Measurements from ENCODE around the gene GIMAP8.

The GIMAP8 gene

DNA sequence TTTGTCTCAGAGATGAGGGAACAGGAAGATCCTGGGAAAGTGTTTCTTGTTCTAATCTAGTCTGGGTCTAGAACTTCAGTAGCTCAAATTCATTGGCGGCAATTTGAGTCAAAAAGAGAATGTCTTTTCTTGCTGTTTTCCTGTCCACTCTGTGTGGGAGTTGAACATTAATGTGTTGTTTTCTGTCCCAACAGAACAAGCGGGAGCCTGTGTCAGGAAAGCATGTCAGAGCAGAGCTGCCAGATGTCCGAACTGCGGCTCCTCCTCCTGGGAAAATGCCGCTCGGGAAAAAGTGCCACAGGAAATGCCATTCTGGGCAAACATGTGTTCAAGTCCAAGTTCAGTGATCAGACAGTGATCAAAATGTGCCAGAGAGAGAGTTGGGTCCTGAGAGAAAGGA lies 16.0 kb downstream of the GIMAP8 start:
- Histone ChIP-seq H3K4me3 (ENCODE audit: low read depth, low read length) (no peak overlapping the region), H3K27ac (ENCODE audit: extremely low read depth, low read depth, low read length) (no peak overlapping the region), H3K4me1 (ENCODE audit: control insufficient read depth, insufficient read depth, low read length) (no peaks in the 10 kb centered on the region), H3K36me3 (ENCODE audit: control insufficient read depth in 2 of 2, insufficient read depth in 1 of 2, low read length in 2 of 2) (no peaks in the 10 kb centered on the region), H3K9me3 (ENCODE audit: control insufficient read depth, insufficient read depth, low read depth, low read length) (no peaks in the 10 kb centered on the region)
- CTCF ChIA-PET, result no interaction called here
- POLR2A ChIA-PET, result no interaction called here
- TF ChIP-seq, protein P1, sequence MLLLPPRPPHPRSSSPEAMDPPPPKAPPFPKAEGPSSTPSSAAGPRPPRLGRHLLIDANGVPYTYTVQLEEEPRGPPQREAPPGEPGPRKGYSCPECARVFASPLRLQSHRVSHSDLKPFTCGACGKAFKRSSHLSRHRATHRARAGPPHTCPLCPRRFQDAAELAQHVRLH (tag by site-specific recombination; IDR thresholded peaks at IDR 0.05), result no peak
- TF ChIP-seq SCRT1 (tag by site-specific recombination; IDR thresholded peaks at IDR 0.05; ENCODE audit: borderline replicate concordance), result no peak
- no peak for TF ChIP-seq ZNF121 (tag by site-specific recombination; IDR thresholded peaks at IDR 0.05)
- TF ChIP-seq, protein P2, sequence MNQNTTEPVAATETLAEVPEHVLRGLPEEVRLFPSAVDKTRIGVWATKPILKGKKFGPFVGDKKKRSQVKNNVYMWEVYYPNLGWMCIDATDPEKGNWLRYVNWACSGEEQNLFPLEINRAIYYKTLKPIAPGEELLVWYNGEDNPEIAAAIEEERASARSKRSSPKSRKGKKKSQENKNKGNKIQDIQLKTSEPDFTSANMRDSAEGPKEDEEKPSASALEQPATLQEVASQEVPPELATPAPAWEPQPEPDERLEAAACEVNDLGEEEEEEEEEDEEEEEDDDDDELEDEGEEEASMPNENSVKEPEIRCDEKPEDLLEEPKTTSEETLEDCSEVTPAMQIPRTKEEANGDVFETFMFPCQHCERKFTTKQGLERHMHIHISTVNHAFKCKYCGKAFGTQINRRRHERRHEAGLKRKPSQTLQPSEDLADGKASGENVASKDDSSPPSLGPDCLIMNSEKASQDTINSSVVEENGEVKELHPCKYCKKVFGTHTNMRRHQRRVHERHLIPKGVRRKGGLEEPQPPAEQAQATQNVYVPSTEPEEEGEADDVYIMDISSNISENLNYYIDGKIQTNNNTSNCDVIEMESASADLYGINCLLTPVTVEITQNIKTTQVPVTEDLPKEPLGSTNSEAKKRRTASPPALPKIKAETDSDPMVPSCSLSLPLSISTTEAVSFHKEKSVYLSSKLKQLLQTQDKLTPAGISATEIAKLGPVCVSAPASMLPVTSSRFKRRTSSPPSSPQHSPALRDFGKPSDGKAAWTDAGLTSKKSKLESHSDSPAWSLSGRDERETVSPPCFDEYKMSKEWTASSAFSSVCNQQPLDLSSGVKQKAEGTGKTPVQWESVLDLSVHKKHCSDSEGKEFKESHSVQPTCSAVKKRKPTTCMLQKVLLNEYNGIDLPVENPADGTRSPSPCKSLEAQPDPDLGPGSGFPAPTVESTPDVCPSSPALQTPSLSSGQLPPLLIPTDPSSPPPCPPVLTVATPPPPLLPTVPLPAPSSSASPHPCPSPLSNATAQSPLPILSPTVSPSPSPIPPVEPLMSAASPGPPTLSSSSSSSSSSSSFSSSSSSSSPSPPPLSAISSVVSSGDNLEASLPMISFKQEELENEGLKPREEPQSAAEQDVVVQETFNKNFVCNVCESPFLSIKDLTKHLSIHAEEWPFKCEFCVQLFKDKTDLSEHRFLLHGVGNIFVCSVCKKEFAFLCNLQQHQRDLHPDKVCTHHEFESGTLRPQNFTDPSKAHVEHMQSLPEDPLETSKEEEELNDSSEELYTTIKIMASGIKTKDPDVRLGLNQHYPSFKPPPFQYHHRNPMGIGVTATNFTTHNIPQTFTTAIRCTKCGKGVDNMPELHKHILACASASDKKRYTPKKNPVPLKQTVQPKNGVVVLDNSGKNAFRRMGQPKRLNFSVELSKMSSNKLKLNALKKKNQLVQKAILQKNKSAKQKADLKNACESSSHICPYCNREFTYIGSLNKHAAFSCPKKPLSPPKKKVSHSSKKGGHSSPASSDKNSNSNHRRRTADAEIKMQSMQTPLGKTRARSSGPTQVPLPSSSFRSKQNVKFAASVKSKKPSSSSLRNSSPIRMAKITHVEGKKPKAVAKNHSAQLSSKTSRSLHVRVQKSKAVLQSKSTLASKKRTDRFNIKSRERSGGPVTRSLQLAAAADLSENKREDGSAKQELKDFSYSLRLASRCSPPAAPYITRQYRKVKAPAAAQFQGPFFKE (tag by site-specific recombination; IDR thresholded peaks at IDR 0.05; ENCODE audit: borderline replicate concordance), result no peak
- TF ChIP-seq, protein P3, sequence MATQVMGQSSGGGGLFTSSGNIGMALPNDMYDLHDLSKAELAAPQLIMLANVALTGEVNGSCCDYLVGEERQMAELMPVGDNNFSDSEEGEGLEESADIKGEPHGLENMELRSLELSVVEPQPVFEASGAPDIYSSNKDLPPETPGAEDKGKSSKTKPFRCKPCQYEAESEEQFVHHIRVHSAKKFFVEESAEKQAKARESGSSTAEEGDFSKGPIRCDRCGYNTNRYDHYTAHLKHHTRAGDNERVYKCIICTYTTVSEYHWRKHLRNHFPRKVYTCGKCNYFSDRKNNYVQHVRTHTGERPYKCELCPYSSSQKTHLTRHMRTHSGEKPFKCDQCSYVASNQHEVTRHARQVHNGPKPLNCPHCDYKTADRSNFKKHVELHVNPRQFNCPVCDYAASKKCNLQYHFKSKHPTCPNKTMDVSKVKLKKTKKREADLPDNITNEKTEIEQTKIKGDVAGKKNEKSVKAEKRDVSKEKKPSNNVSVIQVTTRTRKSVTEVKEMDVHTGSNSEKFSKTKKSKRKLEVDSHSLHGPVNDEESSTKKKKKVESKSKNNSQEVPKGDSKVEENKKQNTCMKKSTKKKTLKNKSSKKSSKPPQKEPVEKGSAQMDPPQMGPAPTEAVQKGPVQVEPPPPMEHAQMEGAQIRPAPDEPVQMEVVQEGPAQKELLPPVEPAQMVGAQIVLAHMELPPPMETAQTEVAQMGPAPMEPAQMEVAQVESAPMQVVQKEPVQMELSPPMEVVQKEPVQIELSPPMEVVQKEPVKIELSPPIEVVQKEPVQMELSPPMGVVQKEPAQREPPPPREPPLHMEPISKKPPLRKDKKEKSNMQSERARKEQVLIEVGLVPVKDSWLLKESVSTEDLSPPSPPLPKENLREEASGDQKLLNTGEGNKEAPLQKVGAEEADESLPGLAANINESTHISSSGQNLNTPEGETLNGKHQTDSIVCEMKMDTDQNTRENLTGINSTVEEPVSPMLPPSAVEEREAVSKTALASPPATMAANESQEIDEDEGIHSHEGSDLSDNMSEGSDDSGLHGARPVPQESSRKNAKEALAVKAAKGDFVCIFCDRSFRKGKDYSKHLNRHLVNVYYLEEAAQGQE (tag by site-specific recombination; IDR thresholded peaks at IDR 0.05), result no peak
- TF ChIP-seq, protein P4, sequence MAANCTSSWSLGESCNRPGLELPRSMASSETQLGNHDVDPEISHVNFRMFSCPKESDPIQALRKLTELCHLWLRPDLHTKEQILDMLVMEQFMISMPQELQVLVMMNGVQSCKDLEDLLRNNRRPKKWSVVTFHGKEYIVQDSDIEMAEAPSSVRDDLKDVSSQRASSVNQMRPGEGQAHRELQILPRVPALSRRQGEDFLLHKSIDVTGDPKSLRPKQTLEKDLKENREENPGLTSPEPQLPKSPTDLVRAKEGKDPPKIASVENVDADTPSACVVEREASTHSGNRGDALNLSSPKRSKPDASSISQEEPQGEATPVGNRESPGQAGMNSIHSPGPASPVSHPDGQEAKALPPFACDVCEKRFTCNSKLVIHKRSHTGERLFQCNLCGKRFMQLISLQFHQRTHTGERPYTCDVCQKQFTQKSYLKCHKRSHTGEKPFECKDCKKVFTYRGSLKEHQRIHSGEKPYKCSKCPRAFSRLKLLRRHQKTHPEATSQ (tag by site-specific recombination; IDR thresholded peaks at IDR 0.05), result no peak
- no peak for TF ChIP-seq SP7 (tag by site-specific recombination; IDR thresholded peaks at IDR 0.05)
- TF ChIP-seq ZNF600 (tag by site-specific recombination; IDR thresholded peaks at IDR 0.05), result no peak
- no peak for TF ChIP-seq ZXDB (tag by site-specific recombination; IDR thresholded peaks at IDR 0.05)
- TF ChIP-seq ZNF664 (tag by site-specific recombination; IDR thresholded peaks at IDR 0.05), result no peak
- TF ChIP-seq ZFP69B (tag by site-specific recombination; IDR thresholded peaks at IDR 0.05), result no peak
- no peak for TF ChIP-seq ZNF768 (tag by site-specific recombination; IDR thresholded peaks at IDR 0.05)
- no peak for TF ChIP-seq EGR2 (tag by site-specific recombination; IDR thresholded peaks at IDR 0.05; ENCODE audit: low read depth)
- no peak for TF ChIP-seq KLF7 (tag by site-specific recombination; IDR thresholded peaks at IDR 0.05; ENCODE audit: borderline replicate concordance)
- TF ChIP-seq, protein P5, sequence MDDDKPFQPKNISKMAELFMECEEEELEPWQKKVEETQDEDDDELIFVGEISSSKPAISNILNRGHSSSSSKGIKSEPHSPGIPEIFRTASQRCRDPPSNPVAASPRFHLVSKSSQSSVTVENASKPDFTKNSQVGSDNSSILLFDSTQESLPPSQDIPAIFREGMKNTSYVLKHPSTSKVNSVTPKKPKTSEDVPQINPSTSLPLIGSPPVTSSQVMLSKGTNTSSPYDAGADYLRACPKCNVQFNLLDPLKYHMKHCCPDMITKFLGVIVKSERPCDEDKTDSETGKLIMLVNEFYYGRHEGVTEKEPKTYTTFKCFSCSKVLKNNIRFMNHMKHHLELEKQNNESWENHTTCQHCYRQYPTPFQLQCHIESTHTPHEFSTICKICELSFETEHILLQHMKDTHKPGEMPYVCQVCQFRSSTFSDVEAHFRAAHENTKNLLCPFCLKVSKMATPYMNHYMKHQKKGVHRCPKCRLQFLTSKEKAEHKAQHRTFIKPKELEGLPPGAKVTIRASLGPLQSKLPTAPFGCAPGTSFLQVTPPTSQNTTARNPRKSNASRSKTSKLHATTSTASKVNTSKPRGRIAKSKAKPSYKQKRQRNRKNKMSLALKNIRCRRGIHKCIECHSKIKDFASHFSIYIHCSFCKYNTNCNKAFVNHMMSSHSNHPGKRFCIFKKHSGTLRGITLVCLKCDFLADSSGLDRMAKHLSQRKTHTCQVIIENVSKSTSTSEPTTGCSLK (tag by site-specific recombination; IDR thresholded peaks at IDR 0.05), result no peak
- TF ChIP-seq, protein P6, sequence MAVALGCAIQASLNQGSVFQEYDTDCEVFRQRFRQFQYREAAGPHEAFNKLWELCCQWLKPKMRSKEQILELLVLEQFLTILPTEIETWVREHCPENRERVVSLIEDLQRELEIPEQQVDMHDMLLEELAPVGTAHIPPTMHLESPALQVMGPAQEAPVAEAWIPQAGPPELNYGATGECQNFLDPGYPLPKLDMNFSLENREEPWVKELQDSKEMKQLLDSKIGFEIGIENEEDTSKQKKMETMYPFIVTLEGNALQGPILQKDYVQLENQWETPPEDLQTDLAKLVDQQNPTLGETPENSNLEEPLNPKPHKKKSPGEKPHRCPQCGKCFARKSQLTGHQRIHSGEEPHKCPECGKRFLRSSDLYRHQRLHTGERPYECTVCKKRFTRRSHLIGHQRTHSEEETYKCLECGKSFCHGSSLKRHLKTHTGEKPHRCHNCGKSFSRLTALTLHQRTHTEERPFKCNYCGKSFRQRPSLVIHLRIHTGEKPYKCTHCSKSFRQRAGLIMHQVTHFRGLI (tag by site-specific recombination; IDR thresholded peaks at IDR 0.05), result no peak

Data from HEK293 (cell line).